DND-41 (cell line): ENCODE results near the gene GPC5.

Experiments used
- ATAC-seq: fragments of 200-7000 bp; cut with Tn5 transposase; 3 replicates; pipeline ENCODE4 v1.9.1; 2021; ENCODE audit warnings: low read depth; ENCODE audit not compliant: insufficient read depth
- DNase-seq: peaks from one replicate; pipeline ENCODE4 v3.0.0-alpha.2; 2020
- H2AFZ ChIP-seq: 2 replicates; pipeline ENCODE4 v1.6.0; 2012; ENCODE audit warnings: low read depth, low read length
- H3K27ac ChIP-seq: 2 replicates; pipeline ENCODE4 v1.5.1; 2012; ENCODE audit warnings: low read length, inconsistent platforms
- H3K27me3 ChIP-seq: fragments of 200-600 bp; sonication (generic); 2 replicates; pipeline ENCODE4 v1.6.0; 2012; ENCODE audit warnings: low read length, mild to moderate bottlenecking, inconsistent platforms; ENCODE audit not compliant: insufficient read depth, poor library complexity
- H3K36me3 ChIP-seq: 2 replicates; pipeline ENCODE4 v1.5.1; 2012; ENCODE audit warnings: low read length, inconsistent platforms; ENCODE audit not compliant: insufficient read depth
- H3K4me1 ChIP-seq: 2 replicates; pipeline ENCODE4 v1.5.1; 2012; ENCODE audit warnings: mild to moderate bottlenecking, low read length; ENCODE audit not compliant: insufficient read depth
- H3K4me2 ChIP-seq: 2 replicates; pipeline ENCODE4 v1.6.0; 2012; ENCODE audit warnings: mild to moderate bottlenecking, moderate library complexity, low read length, inconsistent platforms; ENCODE audit not compliant: insufficient read depth
- H3K4me3 ChIP-seq, 2 experiments: fragments of 200-600 bp in 1 of 2; shearing (Covaris generic) in 1 of 2; 2 replicates each; pipeline ENCODE4 v1.5.1; 2012 to 2016; ENCODE audit warnings: inconsistent platforms in 2 of 2, low read length in 2 of 2, mild to moderate bottlenecking in 2 of 2, low read depth in 1 of 2, moderate library complexity in 1 of 2
- H3K79me2 ChIP-seq: 2 replicates; pipeline ENCODE4 v1.6.0; 2012; ENCODE audit warnings: low read length, inconsistent platforms; ENCODE audit not compliant: insufficient read depth
- H3K9ac ChIP-seq: 2 replicates; pipeline ENCODE4 v1.6.0; 2012; ENCODE audit warnings: low read depth, mild to moderate bottlenecking, inconsistent platforms, low read length, moderate library complexity
- H3K9me3 ChIP-seq: 2 replicates; pipeline ENCODE4 v1.5.1; 2012; ENCODE audit warnings: low read length, moderate library complexity, mild to moderate bottlenecking, inconsistent platforms; ENCODE audit not compliant: insufficient read depth, severe bottlenecking
- H4K20me1 ChIP-seq: 2 replicates; pipeline ENCODE4 v1.6.0; 2012; ENCODE audit warnings: low read length; ENCODE audit not compliant: insufficient read depth
- EZH2 ChIP-seq: IDR thresholded peaks from 3 replicates; pipeline ENCODE4 v1.6.1; 2012; ENCODE audit warnings: borderline replicate concordance, low read depth, mild to moderate bottlenecking, moderate library complexity, low read length, inconsistent platforms; ENCODE audit not compliant: severe bottlenecking
- TF ChIP-seq, protein P1 (sequence below): IDR thresholded peaks from 2 replicates; pipeline ENCODE4 v1.5.1; 2012; ENCODE audit warnings: borderline replicate concordance, low read length, moderate library complexity, mild to moderate bottlenecking; ENCODE audit not compliant: poor library complexity, severe bottlenecking; ENCODE audit errors: extremely low read depth

Gene GPC5

DNA sequence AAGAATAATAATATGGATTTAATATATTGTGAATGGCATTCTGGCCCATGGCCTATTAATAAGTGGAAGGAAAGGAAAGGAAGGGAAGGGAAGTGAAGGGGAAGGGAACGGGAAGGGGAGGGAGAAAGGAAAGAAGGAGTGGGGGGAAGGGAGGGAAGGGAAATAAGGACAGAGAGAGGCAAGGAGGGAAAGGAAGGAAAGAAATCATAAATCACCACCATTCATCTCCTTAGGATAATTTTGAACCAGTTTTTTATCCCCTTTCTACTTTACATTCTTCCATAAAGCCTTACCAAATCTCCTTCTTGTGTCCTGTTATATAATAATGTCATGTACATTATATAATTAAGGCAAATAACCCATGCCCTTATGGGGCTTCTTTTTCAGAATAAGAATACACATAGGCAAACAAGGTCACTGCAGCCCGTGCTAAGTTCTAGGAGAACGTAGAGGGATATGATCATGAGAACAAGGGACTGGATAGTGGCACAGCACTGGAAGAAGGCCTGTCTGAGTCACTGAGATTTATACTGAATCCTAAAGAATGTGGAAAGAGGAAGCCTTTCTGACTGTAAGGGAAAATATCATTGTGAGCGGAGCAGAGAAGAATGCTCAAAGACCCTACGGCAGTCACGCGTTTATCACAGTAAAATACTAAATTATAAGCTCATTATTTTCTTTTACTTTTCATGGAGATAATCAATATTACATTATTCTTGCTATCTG lies 1383.7 kb downstream of the GPC5 start:
- Histone ChIP-seq H4K20me1 (no peaks in the 10 kb centered on the region), H3K4me3 (no peak overlapping the region), H3K9me3 (no peaks in the 10 kb centered on the region), H3K4me1 (no peaks in the 10 kb centered on the region), H3K27ac (no peak overlapping the region), H3K4me2 (no peak overlapping the region), H3K79me2 (no peaks in the 10 kb centered on the region), H3K27me3 (no peaks in the 10 kb centered on the region), H3K9ac (no peak overlapping the region), H2AFZ (no peak overlapping the region), H3K36me3 (no peaks in the 10 kb centered on the region)
- ATAC-seq, result no peak
- DNase-seq, result no peak
- TF ChIP-seq EZH2, result no peak
- TF ChIP-seq, protein P1, sequence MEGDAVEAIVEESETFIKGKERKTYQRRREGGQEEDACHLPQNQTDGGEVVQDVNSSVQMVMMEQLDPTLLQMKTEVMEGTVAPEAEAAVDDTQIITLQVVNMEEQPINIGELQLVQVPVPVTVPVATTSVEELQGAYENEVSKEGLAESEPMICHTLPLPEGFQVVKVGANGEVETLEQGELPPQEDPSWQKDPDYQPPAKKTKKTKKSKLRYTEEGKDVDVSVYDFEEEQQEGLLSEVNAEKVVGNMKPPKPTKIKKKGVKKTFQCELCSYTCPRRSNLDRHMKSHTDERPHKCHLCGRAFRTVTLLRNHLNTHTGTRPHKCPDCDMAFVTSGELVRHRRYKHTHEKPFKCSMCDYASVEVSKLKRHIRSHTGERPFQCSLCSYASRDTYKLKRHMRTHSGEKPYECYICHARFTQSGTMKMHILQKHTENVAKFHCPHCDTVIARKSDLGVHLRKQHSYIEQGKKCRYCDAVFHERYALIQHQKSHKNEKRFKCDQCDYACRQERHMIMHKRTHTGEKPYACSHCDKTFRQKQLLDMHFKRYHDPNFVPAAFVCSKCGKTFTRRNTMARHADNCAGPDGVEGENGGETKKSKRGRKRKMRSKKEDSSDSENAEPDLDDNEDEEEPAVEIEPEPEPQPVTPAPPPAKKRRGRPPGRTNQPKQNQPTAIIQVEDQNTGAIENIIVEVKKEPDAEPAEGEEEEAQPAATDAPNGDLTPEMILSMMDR, result no peak

DNA sequence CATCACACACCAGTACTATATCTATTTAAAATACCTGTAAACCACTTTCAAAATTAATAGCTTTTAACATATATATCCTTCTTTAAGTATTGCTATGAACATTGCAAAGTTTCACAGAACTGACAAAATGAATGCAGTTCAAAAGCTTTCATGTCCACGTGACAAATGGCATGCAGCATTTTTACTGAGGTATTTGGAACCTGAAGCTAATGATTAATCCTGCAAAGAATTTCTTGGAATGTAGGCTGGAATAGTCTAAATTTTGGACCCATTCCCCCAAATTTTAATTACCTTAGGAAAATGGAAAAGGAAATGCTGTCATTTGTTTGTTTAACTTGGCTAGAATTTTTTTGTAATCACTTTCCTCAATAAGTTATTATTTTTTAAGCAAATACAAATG lies 1404.4 kb downstream of the GPC5 start:
- H3K36me3 ChIP-seq, result no peaks in the 10 kb centered on the region
- DNase-seq (no peak), ATAC-seq (no peak)
- no peak overlapping the region for H3K4me2 ChIP-seq
- H3K4me1 ChIP-seq, result peaks cover 14% of the 10 kb centered on the region
- H3K9ac ChIP-seq, result no peak overlapping the region
- no peaks in the 10 kb centered on the region for H4K20me1 ChIP-seq
- no peak overlapping the region for H2AFZ ChIP-seq
- no peak overlapping the region for H3K27ac ChIP-seq
- H3K4me3 ChIP-seq, result no peak overlapping the region
- TF ChIP-seq, protein P1, result no peak
- no peak for TF ChIP-seq EZH2
- peaks cover 3% of the 10 kb centered on the region for H3K9me3 ChIP-seq
- H3K27me3 ChIP-seq, result no peaks in the 10 kb centered on the region
- no peaks in the 10 kb centered on the region for H3K79me2 ChIP-seq

DNA sequence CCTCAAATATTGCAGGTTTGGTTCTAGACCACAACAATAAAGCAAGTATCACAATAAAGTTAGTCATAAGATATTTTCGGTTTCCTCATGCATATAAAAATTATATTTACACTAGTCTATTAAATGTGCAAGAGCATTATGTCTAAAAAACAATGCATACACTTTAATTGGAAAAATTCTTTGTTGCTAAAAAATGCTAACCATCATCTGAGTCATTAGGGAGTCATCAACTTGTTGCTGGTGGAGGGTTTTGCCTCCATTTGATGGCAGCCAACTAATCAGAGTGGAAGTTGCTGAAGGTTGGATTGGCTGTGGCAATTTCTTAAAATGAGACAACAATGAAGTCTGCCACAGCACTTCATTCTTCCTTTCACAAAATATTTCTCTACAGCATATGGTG lies 1405.9 kb downstream of the GPC5 start:
- Histone ChIP-seq H3K9me3 (peaks cover 3% of the 10 kb centered on the region), H4K20me1 (no peaks in the 10 kb centered on the region), H3K27me3 (no peaks in the 10 kb centered on the region), H3K4me3 (no peak overlapping the region), H3K27ac (no peak overlapping the region), H2AFZ (no peak overlapping the region), H3K4me1 (peaks cover 14% of the 10 kb centered on the region), H3K36me3 (no peaks in the 10 kb centered on the region), H3K9ac (no peak overlapping the region), H3K4me2 (no peak overlapping the region), H3K79me2 (no peaks in the 10 kb centered on the region)
- no peak for TF ChIP-seq EZH2
- TF ChIP-seq, protein P1, result no peak
- ATAC-seq, result no peak
- no peak for DNase-seq
